H9 (cell line): ENCODE data around the gene PRSS23. TPM values are rescaled to one million over a fixed set of nuclear protein-coding genes. Genes with fewer than 3 reads are reported as not detected.

Source experiments
- DNase-seq: peaks from one replicate; pipeline ENCODE4 v3.0.0-alpha.2; 2017
- H2AFZ ChIP-seq: one replicate; pipeline ENCODE4 v1.6.1; 2013; ENCODE audit warnings: mild to moderate bottlenecking, low read length, control low read depth, moderate library complexity
- H2AK5ac ChIP-seq: 2 replicates; pipeline ENCODE4 v1.6.1; 2013; ENCODE audit warnings: low read length, control low read depth, mixed read lengths; ENCODE audit not compliant: insufficient read length
- H2BK120ac ChIP-seq: one replicate; pipeline ENCODE4 v1.6.1; 2013; ENCODE audit warnings: low read depth, mild to moderate bottlenecking, low read length, control low read depth, inconsistent platforms; ENCODE audit not compliant: poor library complexity, severe bottlenecking
- H2BK12ac ChIP-seq: 2 replicates; pipeline ENCODE4 v1.6.1; 2013; ENCODE audit warnings: low read length, control low read depth, mixed read lengths, low read depth; ENCODE audit not compliant: insufficient read length
- H2BK15ac ChIP-seq: 2 replicates; pipeline ENCODE4 v1.6.1; 2013; ENCODE audit warnings: low read depth, low read length, control low read depth
- H2BK20ac ChIP-seq: one replicate; pipeline ENCODE4 v1.6.1; 2013; ENCODE audit warnings: low read depth, mild to moderate bottlenecking, low read length, control low read depth, inconsistent platforms; ENCODE audit not compliant: poor library complexity, severe bottlenecking
- H2BK5ac ChIP-seq: 2 replicates; pipeline ENCODE4 v1.6.1; 2013; ENCODE audit warnings: low read length, control low read depth, mixed read lengths; ENCODE audit not compliant: insufficient read length
- H3K14ac ChIP-seq: 2 replicates; pipeline ENCODE4 v1.6.1; 2013; ENCODE audit warnings: low read length, control low read depth; ENCODE audit not compliant: insufficient read depth
- H3K18ac ChIP-seq: 2 replicates; pipeline ENCODE4 v1.6.1; 2013; ENCODE audit warnings: low read depth, mild to moderate bottlenecking, mixed read lengths, low read length, control low read depth; ENCODE audit not compliant: insufficient read length
- H3K23ac ChIP-seq: 2 replicates; pipeline ENCODE4 v1.6.1; 2013; ENCODE audit warnings: low read length, control low read depth, mixed read lengths, low read depth; ENCODE audit not compliant: insufficient read length
- H3K23me2 ChIP-seq: 2 replicates; pipeline ENCODE4 v1.6.1; 2013; ENCODE audit warnings: low read depth, mild to moderate bottlenecking, mixed read lengths, low read length, control low read depth; ENCODE audit not compliant: insufficient read length, poor library complexity, severe bottlenecking
- H3K27ac ChIP-seq: 2 replicates; pipeline ENCODE4 v1.5.1; 2013; ENCODE audit warnings: low read length, control low read depth, mixed read lengths, low read depth; ENCODE audit not compliant: insufficient read length
- H3K27me3 ChIP-seq: 2 replicates; pipeline ENCODE4 v1.6.1; 2013; ENCODE audit warnings: low read length, control low read depth, inconsistent platforms; ENCODE audit not compliant: insufficient read depth
- H3K4ac ChIP-seq: 2 replicates; pipeline ENCODE4 v1.6.1; 2013; ENCODE audit warnings: low read depth, mild to moderate bottlenecking, control low read depth, inconsistent platforms, low read length, moderate library complexity
- H3K4me1 ChIP-seq: 2 replicates; pipeline ENCODE4 v1.6.1; 2013; ENCODE audit warnings: low read length, control low read depth, inconsistent platforms; ENCODE audit not compliant: insufficient read depth
- H3K4me2 ChIP-seq: 2 replicates; pipeline ENCODE4 v1.6.1; 2013; ENCODE audit warnings: low read length, control low read depth, mixed read lengths; ENCODE audit not compliant: insufficient read length, insufficient read depth
- H3K56ac ChIP-seq: 2 replicates; pipeline ENCODE4 v1.6.1; 2013; ENCODE audit warnings: low read depth, mild to moderate bottlenecking, mixed read lengths, low read length, control low read depth; ENCODE audit not compliant: insufficient read length
- H3K79me1 ChIP-seq: 2 replicates; pipeline ENCODE4 v1.6.1; 2013; ENCODE audit warnings: low read depth, mild to moderate bottlenecking, moderate library complexity, low read length, control low read depth, inconsistent platforms; ENCODE audit not compliant: insufficient read depth, poor library complexity, severe bottlenecking
- H3K79me2 ChIP-seq: 2 replicates; pipeline ENCODE4 v1.6.1; 2013; ENCODE audit warnings: low read length, control low read depth, inconsistent platforms; ENCODE audit not compliant: insufficient read depth
- H3K9ac ChIP-seq: 2 replicates; pipeline ENCODE4 v1.6.1; 2013; ENCODE audit warnings: low read length, control low read depth, mixed read lengths; ENCODE audit not compliant: insufficient read length; ENCODE audit errors: extremely low read depth
- H3K9me3 ChIP-seq: one replicate; pipeline ENCODE4 v1.6.1; 2013; ENCODE audit warnings: low read depth, low read length, inconsistent platforms; ENCODE audit not compliant: control insufficient read depth
- H3T11ph ChIP-seq: one replicate; pipeline ENCODE4 v1.6.1; 2013; ENCODE audit warnings: mild to moderate bottlenecking, low read length, control low read depth, inconsistent platforms
- H4K20me1 ChIP-seq: one replicate; pipeline ENCODE4 v1.6.1; 2013; ENCODE audit not compliant: control insufficient read depth, insufficient read length, insufficient read depth
- H4K5ac ChIP-seq: 2 replicates; pipeline ENCODE4 v1.6.1; 2013; ENCODE audit warnings: low read depth, mild to moderate bottlenecking, mixed read lengths, low read length, control low read depth; ENCODE audit not compliant: insufficient read length
- H4K8ac ChIP-seq: replicated peaks from 2 replicates; pipeline ENCODE4 v1.6.1; 2013; ENCODE audit warnings: low read length, control low read depth, mixed read lengths, low read depth; ENCODE audit not compliant: insufficient read length
- H4K91ac ChIP-seq: 2 replicates; pipeline ENCODE4 v1.6.1; 2013; ENCODE audit warnings: low read depth, mild to moderate bottlenecking, moderate library complexity, mixed read lengths, low read length, control low read depth; ENCODE audit not compliant: insufficient read length
- H3K27ac Mint-ChIP-seq, 3 experiments: 2 replicates in 2 of 3; 3 replicates in 1 of 3; pipeline ENCODE4 v1.8.0; 2020 to 2021; ENCODE audit warnings: mixed read lengths in 3 of 3, mild to moderate bottlenecking in 1 of 3, moderate library complexity in 1 of 3
- H3K27me3 Mint-ChIP-seq: 2 replicates; pipeline ENCODE4 v1.8.0; 2021; ENCODE audit warnings: low read depth, mild to moderate bottlenecking, moderate library complexity, mixed read lengths
- H3K36me3 Mint-ChIP-seq, 3 experiments: 2 replicates in 2 of 3; 3 replicates in 1 of 3; pipeline ENCODE4 v1.8.0; 2020 to 2021; ENCODE audit warnings: low read depth in 3 of 3, mixed read lengths in 3 of 3; ENCODE audit not compliant: insufficient read depth in 1 of 3
- H3K4me1 Mint-ChIP-seq, 2 experiments: 2 replicates each; pipeline ENCODE4 v1.8.0; 2020; ENCODE audit warnings: mixed read lengths in 2 of 2
- H3K4me3 Mint-ChIP-seq, 2 experiments: 2 replicates in 1 of 2; 3 replicates in 1 of 2; pipeline ENCODE4 v1.8.0; 2020 to 2021; ENCODE audit warnings: mild to moderate bottlenecking in 2 of 2, mixed read lengths in 2 of 2, moderate library complexity in 1 of 2
- H3K9me3 Mint-ChIP-seq, 2 experiments: 2 replicates in 1 of 2; 3 replicates in 1 of 2; pipeline ENCODE4 v1.8.0; 2020; ENCODE audit warnings: mild to moderate bottlenecking in 2 of 2, mixed read lengths in 2 of 2, moderate library complexity in 1 of 2
- total RNA-seq: library from RNA; stranded (reverse); gene quantifications from 2 replicates; pipeline ENCODE4 v1.2.1, GENCODE V29; 2021
- TF ChIP-seq, protein P1 (sequence below): fragments of 200-600 bp; sonication (generic); conservative IDR thresholded peaks from 3 replicates; pipeline ENCODE4 v1.8.0; 2021; ENCODE audit warnings: antibody characterized with exemption, mild to moderate bottlenecking

Gene PRSS23
- total RNA-seq, 1 experiment from 2014 or later: 6.9 TPM

DNA sequence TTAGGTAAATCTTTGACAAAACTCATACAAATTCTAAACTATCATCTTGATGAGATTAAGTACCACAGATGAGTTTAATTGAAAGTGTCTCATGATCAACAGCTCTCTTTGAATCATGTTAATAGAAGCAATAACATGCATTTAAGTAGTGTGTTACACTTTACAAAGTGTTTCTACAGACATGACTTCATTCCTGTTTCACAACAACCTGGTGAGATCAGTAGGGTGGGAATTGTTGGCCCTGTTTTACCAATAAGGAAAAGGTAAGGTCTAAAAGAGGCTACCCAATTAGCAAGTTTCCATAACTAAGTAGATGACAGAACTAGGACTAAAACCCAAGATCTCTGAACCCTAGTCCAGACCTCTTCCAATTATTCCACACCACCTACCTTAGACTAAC, 12.7 kb upstream of the PRSS23 start:
- Histone ChIP-seq H3K27ac (no peak overlapping the region), H4K91ac (no peak overlapping the region), H3K79me2 (no peaks in the 10 kb centered on the region), H2BK12ac (no peak overlapping the region), H3K27me3 (no peaks in the 10 kb centered on the region), H3K14ac (no peak overlapping the region), H3K4me2 (no peak overlapping the region), H2AK5ac (no peak overlapping the region), H3K79me1 (no peaks in the 10 kb centered on the region), H3K23ac (no peak overlapping the region), H3K4ac (no peak overlapping the region), H3K23me2 (no peaks in the 10 kb centered on the region), H3K9ac (no peak overlapping the region), H4K20me1 (no peaks in the 10 kb centered on the region), H2AFZ (no peak overlapping the region), H2BK15ac (no peak overlapping the region), H2BK20ac (no peak overlapping the region), H3K9me3 (no peaks in the 10 kb centered on the region), H3K56ac (no peak overlapping the region), H2BK120ac (no peak overlapping the region), H3T11ph (no peak overlapping the region), H2BK5ac (no peak overlapping the region), H4K5ac (no peak overlapping the region), H3K18ac (no peak overlapping the region), H3K4me1 (no peaks in the 10 kb centered on the region), H4K8ac (no peak overlapping the region)
- Mint-ChIP-seq H3K36me3 (no peaks in the 10 kb centered on the region), H3K4me3 (no peak overlapping the region), H3K9me3 (no peaks in the 10 kb centered on the region), H3K4me1 (peaks cover 0 to 5% of the 10 kb centered on the region in 2 experiments; a peak in 1 of 4 replicates), H3K27ac (no peak overlapping the region), H3K27me3 (no peaks in the 10 kb centered on the region; the same call in 1 of the 2 replicates)
- no peak for DNase-seq
- TF ChIP-seq, protein P1, sequence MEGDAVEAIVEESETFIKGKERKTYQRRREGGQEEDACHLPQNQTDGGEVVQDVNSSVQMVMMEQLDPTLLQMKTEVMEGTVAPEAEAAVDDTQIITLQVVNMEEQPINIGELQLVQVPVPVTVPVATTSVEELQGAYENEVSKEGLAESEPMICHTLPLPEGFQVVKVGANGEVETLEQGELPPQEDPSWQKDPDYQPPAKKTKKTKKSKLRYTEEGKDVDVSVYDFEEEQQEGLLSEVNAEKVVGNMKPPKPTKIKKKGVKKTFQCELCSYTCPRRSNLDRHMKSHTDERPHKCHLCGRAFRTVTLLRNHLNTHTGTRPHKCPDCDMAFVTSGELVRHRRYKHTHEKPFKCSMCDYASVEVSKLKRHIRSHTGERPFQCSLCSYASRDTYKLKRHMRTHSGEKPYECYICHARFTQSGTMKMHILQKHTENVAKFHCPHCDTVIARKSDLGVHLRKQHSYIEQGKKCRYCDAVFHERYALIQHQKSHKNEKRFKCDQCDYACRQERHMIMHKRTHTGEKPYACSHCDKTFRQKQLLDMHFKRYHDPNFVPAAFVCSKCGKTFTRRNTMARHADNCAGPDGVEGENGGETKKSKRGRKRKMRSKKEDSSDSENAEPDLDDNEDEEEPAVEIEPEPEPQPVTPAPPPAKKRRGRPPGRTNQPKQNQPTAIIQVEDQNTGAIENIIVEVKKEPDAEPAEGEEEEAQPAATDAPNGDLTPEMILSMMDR: no peak
